Measurements from ENCODE around the gene UNC93A. TPM values are rescaled to one million over a fixed set of nuclear protein-coding genes. Genes with fewer than 3 reads are reported as not detected.

Gene UNC93A
- total and polyA plus RNA-seq, 9 of the 15 experiments (the other 6 are each of a cell fraction or from before 2014, with no cell fraction given): not detected

GRCh38 chr6:167350731-167351655 is 59.9 kb downstream of the UNC93A start:
- H3K4me1 ChIP-seq (replicated peaks in 1 of 2; ENCODE audit: control insufficient read depth in 2 of 2, insufficient read depth in 2 of 2, low read length in 2 of 2): peaks cover 0 to 9% of the 10 kb centered on the region in 2 experiments; a peak in 1 of 5 replicates
- no peaks in the 10 kb centered on the region for H3K36me3 ChIP-seq (ENCODE audit: control insufficient read depth, insufficient read depth, low read length)
- no peak overlapping the region; the same call in 1 of the 2 replicates for H2AFZ ChIP-seq (ENCODE audit: low read depth, low read length)
- ChIA-PET CTCF (ENCODE audit: low intra/inter-chr PET ratio) (no interaction called here), POLR2A (no interaction called here)
- H3K4me2 ChIP-seq (ENCODE audit: insufficient read depth, low read length): no peak overlapping the region
- intact Hi-C loops (cut with micrococcal nuclease): no loop called here
- DNase-seq (ENCODE audit: extremely low read depth in 1 of 4, low spot score in 3 of 4): peak; percentile 60 to 76 (median 69)
- in situ Hi-C loops (cut with MboI): no loop called here
- H3K79me2 ChIP-seq (ENCODE audit: control insufficient read depth, insufficient read depth, low read length): no peaks in the 10 kb centered on the region
- H3K4me3 ChIP-seq: no peak overlapping the region
- H3K9ac ChIP-seq (ENCODE audit: insufficient read depth in 1 of 2, low read depth in 2 of 2, low read length in 2 of 2): no peak overlapping the region; a peak in 1 of 4 replicates
- ATAC-seq: peak; percentile 98
- H3K27me3 ChIP-seq (ENCODE audit: control insufficient read depth in 2 of 2, insufficient read depth in 2 of 2, low read length in 2 of 2): peaks cover 9 to 42% of the 10 kb centered on the region in 2 experiments; a peak in 4 of 5 replicates
- H3K9me3 ChIP-seq (replicated peaks; ENCODE audit: control insufficient read depth, insufficient read depth, low read depth, low read length): no peaks in the 10 kb centered on the region
- H3K27ac ChIP-seq (ENCODE audit: extremely low read depth, low read depth, low read length): no peak overlapping the region
- H3K9me1 ChIP-seq (ENCODE audit: control insufficient read depth, insufficient read depth, low read length): no peaks in the 10 kb centered on the region
- FAIRE-seq: peak; percentile 90
- BruUV-seq (replicated peaks): no TSS peak
- H4K20me1 ChIP-seq (replicated peaks; ENCODE audit: control insufficient read depth, insufficient read depth, low read length): no peaks in the 10 kb centered on the region
- WGBS (ENCODE audit: insufficient coverage, low coverage, missing lambda C conversion rate): 10% methylated on average over 54 of the region's 62 CpGs
- TF ChIP-seq GTF2B (IDR thresholded peaks at IDR 0.05; ENCODE audit: extremely low read depth, insufficient read length) (no peak), ESRRA (IDR thresholded peaks at IDR 0.05; ENCODE audit: borderline replicate concordance, low read depth) (peak; percentile 34; the same call in 1 of the 2 replicates), COPS2 (conservative IDR thresholded peaks at IDR 0.05) (no peak), JUND (IDR thresholded peaks at IDR 0.05; ENCODE audit: borderline replicate concordance, low read depth, low read length) (0 out of 2 replicates have a peak, but pooled peaks have one; percentile 16), JUND (tag; IDR thresholded peaks at IDR 0.05; ENCODE audit: borderline replicate concordance, low read depth, low read length) (no peak), ZFP1 (CRISPR knock-in tag; IDR thresholded peaks at IDR 0.05) (no peak), ZFP36 (IDR thresholded peaks at IDR 0.05; ENCODE audit: low read depth, low read length, partially characterized antibody) (peak; percentile 7), CREB5 (CRISPR knock-in tag; IDR thresholded peaks at IDR 0.05) (no peak), SP1 (CRISPR knock-in tag; IDR thresholded peaks at IDR 0.05) (no peak), HMGN3 (IDR thresholded peaks at IDR 0.05; ENCODE audit: borderline replicate concordance, extremely low read depth, insufficient read length, low read depth, low read length) (peak; percentile 18), POLR2B (IDR thresholded peaks at IDR 0.05; ENCODE audit: low read depth, partially characterized antibody) (no peak), SMC3 (conservative IDR thresholded peaks at IDR 0.05; ENCODE audit: insufficient read depth, low read depth, low read length) (peak; percentile 57), MLLT1 (IDR thresholded peaks at IDR 0.05) (no peak), XRCC5 (IDR thresholded peaks at IDR 0.05; ENCODE audit: low read depth, low read length) (peak; percentile 72; the same call in 1 of the 2 replicates), SAP30 (IDR thresholded peaks at IDR 0.05; ENCODE audit: borderline replicate concordance, insufficient read depth, low read depth, low read length, poor library complexity, severe bottlenecking) (no peak)
